ENCODE results near the gene THRA.

Gene THRA

GRCh38 chr17:40122136-40122998 is 59.6 kb downstream of the THRA start:
- DNase-seq (ENCODE audit: low read depth in 2 of 2) = peak; percentile 42 to 61
- TF ChIP-seq CTCF (IDR thresholded peaks at IDR 0.05; ENCODE audit: low read depth, low read length) = peak; percentile 13
- H3K4me3 ChIP-seq (replicated peaks in 1 of 2; ENCODE audit: low read depth in 2 of 2, low read length in 2 of 2) = peak overlapping the region; percentile 92 to 97

- DNase-seq (ENCODE audit: low read depth in 2 of 2) = peak; percentile 49 to 52
Observed at GRCh38 chr17:40122999-40123810, 60.4 kb downstream of the THRA start.

DNA sequence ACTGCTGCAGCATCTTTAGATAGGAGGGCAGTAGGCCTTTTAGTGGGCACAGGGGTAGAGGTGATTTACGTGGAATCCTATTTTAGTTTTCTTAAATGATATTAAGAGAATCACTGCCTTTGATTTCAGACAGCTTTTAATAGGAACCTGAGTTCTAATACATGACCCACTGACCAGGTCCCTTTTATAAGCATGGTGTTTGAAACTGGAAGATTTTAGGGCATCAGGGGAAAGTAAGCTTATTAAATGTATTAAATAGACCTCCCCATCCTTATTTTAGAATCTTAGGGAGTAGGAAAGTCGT is 61.0 kb downstream of the THRA start:
- no peak for DNase-seq (ENCODE audit: low read depth in 2 of 2)
- H3K4me3 ChIP-seq (replicated peaks in 1 of 2; ENCODE audit: low read depth in 2 of 2, low read length in 2 of 2) = peak overlapping the region; percentile 92 to 97
- TF ChIP-seq CTCF (IDR thresholded peaks at IDR 0.05; ENCODE audit: low read depth, low read length) = no peak

More at GRCh38 chr17:40122999-40123810, 60.4 kb downstream of the THRA start:
- peak overlapping the region; percentile 92 to 97 for H3K4me3 ChIP-seq (replicated peaks in 1 of 2; ENCODE audit: low read depth in 2 of 2, low read length in 2 of 2)
- no peak for TF ChIP-seq CTCF (IDR thresholded peaks at IDR 0.05; ENCODE audit: low read depth, low read length)

- peak; percentile 51 to 57 for DNase-seq (ENCODE audit: low read depth in 2 of 2)
- peak overlapping the region; percentile 92 to 97 for H3K4me3 ChIP-seq (replicated peaks in 1 of 2; ENCODE audit: low read depth in 2 of 2, low read length in 2 of 2)
- no peak for TF ChIP-seq CTCF (IDR thresholded peaks at IDR 0.05; ENCODE audit: low read depth, low read length)
Observed at GRCh38 chr17:40124279-40125141, 61.7 kb downstream of the THRA start.

- no peak for DNase-seq (ENCODE audit: low read depth in 2 of 2)
- no peak overlapping the region for H3K4me3 ChIP-seq (replicated peaks in 1 of 2; ENCODE audit: low read depth in 2 of 2, low read length in 2 of 2)
- no peak for TF ChIP-seq CTCF (IDR thresholded peaks at IDR 0.05; ENCODE audit: low read depth, low read length)
Observed at GRCh38 chr17:40129498-40129897, 66.7 kb downstream of the THRA start.

- TF ChIP-seq CTCF (IDR thresholded peaks at IDR 0.05; ENCODE audit: low read depth, low read length) = no peak
- H3K4me3 ChIP-seq (replicated peaks in 1 of 2; ENCODE audit: low read depth in 2 of 2, low read length in 2 of 2) = no peak overlapping the region
- peak in 1 of 2 donors; percentile 45 for DNase-seq (ENCODE audit: low read depth in 2 of 2)
Observed at GRCh38 chr17:40130352-40131042, 67.7 kb downstream of the THRA start.
